ENCODE measurements around the gene LRRC74B.

- TF ChIP-seq POLR2A (IDR thresholded peaks at IDR 0.05): no peak
- TF ChIP-seq CTCF (IDR thresholded peaks at IDR 0.05): no peak
These were observed 62.8 kb downstream of the LRRC74B start for GRCh38 chr22:21108379-21109115.

All from uterus (tissue), 2 donors.